ENCODE data around the gene OBSCN.

- TF ChIP-seq EZH2 (IDR thresholded peaks at IDR 0.05; ENCODE audit: insufficient read depth, poor library complexity, severe bottlenecking) (no peak), EZH2phosphoT487 (IDR thresholded peaks at IDR 0.05; ENCODE audit: insufficient read depth, low read depth) (no peak)
These were observed 153.7 kb downstream of the OBSCN start for GRCh38 chr1:228361314-228362140.
